Activated CD4-positive, CD25-positive, alpha-beta regulatory T cell treated with anti-CD3 and anti-CD28 coated beads, Interleukin-2, amount 50 U/mL, for 16 hours (primary cell): ENCODE data around the gene CTCFL.
"Not testable (repeated sequence)": the region's sequence is repeated elsewhere in the genome, so short reads cannot be mapped to it uniquely, and the experiment has no call there.

Experiments used
- DNase-seq: peaks from one replicate; pipeline ENCODE4 v3.0.0-alpha.2; 2020; ENCODE audit warnings: low read depth, low spot score

The CTCFL gene

DNA sequence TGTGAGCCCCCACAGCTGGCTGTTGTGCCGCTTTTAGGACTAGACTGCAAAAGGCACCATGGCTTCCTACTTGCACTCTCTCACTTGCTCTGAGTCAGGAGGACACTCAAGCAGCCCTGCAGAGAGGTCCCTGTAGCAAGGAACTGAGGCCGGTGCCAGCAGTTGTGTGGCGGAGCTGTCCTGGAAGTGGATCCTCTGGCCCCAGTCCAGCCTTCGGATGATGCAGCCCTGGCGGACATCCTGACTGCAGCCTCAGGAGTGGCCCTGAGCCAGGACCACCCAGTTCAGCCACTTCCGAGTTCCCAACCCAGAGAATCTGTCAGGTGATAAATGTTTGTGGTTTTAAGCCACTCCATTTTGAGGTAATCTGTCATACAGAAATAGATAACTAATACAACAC is 17.5 kb downstream of the CTCFL start:
- no peak for DNase-seq

DNA sequence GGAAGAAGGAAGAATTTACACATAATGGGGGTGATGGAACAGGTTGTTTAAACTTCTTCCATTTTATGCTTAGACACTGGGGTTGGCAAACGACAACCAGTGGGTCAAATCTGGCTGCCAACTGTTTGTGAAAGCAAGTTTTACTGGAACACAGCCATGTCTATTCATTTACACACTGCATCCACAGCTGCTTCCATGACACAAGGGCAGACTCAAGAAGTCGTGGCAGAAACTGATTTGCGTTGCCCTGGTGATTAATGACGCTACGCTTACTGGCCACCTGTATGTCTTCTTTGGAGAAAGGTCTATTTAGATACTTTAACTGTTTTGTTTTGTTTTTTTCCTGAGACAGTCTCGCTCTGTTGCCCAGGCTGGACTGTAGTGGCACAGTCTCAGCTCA is 19.0 kb downstream of the CTCFL start:
- DNase-seq: no peak

DNA sequence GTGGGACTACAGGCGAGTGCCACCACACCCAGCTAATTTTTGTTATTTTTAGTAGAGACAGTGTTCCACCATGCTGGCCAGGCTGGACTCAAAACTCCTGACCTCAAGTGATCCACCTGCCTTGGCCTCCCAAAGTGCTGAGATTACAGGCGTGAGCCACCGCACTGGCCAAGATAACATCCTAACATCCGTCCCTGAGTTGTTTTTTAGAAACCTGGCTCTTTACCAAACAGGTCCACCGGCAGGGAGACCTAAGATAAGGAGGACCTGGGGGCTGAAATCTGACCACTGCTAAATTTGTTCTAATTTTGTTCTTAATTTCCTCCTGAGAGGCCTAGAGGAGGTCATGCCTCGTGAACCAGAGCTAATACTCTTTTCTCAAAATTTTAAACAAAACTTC is 20.5 kb downstream of the CTCFL start:
- DNase-seq: no peak

DNA sequence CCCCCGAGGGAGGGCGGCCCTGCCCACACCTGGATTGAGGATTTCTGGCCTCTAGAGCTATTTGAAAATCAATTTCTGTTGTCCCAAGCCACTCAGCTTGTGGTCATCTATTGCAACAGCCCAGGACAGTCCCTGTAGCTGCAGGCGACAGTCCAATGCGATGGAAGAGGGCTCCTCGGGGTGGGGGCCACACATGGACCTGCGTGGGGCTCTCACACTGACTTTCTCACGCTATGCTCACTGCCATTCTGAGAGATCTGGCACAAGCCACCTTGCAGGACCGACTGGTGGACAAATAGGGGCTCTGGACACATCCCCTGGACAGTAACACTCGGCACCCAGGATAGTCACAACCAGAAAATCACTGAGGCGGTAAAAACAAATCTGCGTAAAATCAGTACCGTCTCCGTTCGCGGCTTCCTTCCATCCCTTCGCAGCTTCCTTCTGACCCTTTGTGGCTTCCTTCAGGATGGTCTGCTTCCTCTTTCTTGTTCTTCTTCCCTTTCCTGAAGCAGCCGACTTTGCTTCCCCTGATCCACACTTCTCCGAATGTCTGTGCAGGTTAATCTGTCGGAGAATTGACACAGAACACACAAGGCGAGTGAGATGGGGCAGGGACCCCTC is 21.8 kb downstream of the CTCFL start:
- no peak for DNase-seq

DNA sequence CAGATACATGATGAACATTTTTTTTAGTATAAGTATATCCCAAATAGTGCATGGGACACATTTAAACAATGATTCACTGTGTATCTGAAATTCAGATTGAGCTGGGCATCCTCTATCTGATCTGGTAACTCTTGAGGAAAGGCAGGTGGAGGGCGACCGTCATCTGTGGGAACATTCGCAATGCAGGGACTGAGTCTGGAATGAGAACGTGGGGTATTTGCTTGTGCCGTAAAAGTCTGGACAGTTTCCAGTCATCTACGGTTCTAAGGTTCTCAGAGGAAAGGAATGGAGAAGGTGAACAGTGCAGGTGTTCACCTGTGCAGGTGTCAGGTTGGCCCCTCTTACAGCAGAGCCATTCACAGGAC is 22.6 kb downstream of the CTCFL start:
- no peak for DNase-seq

DNA sequence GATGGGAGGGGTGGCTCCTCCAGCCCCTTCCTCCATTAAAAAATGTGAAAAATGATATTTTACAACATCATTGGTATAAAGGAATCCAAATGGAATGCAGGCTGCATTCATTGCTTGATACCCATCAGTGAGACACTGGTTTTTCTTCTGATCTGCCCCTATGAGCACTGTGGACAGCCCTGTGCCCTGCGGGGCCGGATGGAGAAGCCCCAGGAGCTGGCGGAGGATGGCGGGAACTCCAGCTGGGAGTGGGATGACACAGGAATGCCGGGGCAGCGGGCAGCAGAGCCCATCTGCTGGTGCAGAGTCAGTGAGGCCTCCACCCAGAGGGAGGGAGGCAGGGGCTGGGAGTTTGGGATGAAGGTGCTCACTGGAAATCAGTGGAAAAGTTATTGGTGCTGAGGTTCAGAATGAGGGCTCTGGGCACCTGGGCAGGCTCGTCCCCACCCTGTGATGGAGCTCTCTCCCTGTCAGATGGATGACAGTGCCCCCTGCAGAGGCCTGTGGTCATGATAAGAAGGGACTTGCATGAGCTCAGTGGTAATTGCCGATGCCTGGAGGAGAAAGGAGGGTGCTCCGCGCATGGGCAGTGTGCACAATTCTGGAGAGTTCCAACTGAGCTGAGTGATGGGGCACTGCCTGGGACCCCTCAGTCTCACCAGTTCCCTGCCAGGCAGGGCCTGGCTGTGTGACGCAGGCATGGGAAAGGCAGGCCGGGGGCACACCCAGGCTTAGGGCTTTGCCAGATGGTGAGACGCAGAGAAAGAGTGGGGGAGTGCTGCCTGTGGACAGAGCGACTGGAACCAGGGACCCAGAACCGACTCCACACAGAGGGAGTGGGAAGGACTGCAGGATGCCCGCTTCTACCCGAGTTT is 23.2 kb downstream of the CTCFL start:
- DNase-seq: no peak

DNA sequence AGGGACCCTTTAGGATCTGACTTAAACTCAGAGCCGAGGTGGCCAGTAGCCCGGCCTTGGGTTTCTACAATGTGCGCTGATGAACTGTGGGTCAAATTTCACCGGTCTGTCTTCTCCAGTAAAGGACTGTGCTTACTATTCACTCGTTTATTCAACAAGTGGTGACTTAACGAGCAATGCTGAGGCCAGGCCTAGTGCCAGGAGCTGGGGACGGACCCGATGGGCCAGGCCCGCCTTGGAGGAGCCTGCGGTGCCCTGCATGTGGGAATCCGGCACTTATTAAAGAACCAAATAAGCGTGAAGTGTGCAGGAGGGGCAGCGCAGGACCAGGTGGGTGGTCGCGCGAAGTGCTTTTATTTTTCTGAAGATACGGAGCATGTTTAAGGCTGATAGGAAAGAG is 24.0 kb downstream of the CTCFL start:
- no peak for DNase-seq

DNA sequence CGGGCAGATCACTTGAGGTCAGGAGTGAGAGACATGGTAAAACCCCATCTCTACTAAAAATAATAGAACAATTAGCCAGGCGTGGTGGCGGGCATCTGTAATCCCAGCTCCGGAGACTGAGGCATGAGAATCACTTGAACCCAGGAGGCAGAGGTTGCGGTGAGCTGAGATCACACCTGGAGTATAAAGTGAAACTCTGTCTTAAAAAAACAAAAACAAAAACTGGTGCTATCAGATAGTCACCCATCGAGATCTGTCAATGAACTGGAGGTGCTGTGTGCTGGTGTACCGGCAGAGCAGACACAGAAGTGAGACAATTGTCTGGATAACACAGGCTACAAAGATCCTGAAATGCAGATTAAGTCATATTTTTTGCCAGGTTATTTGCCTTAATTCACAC is 24.7 kb downstream of the CTCFL start:
- DNase-seq: no peak

DNA sequence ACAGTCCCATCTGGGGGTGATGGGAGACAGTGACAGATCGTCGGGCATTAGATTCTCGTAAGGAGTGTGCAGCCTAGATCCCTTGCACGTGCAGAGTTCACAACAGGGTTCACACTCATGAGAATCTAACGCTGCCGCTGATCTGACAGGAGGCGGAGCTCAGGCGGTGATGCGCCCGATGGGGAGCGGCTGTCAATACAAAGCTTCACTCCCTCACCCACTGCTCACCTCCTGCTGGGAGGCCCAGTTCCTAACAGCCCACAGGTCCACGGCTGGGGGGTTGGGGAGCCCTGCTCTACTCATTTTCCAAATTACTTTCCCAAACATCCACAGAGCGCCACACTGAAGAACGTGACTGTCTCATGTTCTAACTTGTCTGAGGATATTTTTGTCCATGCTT is 25.3 kb downstream of the CTCFL start:
- DNase-seq: no peak

DNA sequence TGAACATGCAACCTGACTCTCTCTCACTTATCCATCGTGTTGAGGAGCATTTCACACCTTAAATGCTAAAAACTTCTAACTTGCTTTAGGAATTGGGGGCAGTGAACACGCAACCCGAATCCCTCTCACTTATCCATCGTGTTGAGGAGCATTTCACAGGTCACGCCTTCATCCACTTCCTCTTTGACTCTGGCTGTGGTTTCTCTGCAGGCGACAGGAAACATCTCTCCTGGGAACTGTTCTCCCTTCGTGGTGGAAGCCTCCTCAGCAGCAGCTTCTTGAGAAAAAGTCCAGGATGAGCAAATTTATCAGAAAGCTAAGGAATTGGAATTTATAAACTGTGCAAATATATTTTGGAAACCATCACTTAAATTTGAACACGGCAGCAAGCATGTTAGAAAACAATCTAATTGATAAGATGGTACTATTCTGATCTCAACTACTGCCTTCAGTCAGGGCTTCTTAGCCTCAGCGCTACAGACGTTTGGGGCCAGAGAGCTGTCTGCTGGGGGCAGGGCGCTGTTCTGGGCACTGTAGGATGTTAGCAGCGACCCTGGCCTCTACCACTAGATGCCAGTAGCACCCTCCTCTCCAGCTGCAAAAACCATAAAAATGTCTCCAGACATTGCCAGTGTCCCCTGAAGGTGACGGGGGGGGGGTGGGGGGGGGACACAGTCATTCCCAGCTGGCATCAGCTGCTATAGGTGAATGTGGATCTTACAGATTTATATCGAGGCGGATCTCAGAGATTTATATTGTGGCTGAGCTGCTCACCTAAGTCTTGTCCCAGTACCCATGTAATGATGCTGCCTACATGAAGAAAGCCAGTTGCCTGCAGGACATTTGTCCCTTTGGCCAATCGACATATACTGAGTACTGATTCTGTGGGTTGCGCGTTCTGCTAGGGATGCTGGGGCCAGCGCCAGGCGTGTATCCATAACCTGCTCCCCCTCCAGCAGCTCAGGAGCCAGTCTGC is 26.2 kb downstream of the CTCFL start:
- DNase-seq: no peak

DNA sequence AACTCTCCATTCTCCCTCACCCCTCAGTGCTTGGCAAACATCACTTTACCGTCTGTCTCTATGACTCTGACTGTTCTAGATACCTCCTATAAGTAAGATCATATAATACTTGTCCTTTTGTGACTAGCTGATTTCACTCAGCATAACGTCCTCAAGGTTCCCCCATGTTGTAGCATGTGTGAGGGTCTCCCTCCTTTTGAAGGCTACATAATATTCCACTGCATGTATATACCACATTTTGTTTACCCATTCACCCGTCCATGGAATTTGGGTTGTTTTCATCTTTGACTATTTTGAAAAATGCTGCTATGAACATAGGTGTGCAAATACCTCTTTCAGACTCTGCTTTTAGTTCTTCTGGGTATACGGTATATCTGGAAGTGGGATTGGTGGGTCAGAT is 28.3 kb downstream of the CTCFL start:
- no peak for DNase-seq

DNA sequence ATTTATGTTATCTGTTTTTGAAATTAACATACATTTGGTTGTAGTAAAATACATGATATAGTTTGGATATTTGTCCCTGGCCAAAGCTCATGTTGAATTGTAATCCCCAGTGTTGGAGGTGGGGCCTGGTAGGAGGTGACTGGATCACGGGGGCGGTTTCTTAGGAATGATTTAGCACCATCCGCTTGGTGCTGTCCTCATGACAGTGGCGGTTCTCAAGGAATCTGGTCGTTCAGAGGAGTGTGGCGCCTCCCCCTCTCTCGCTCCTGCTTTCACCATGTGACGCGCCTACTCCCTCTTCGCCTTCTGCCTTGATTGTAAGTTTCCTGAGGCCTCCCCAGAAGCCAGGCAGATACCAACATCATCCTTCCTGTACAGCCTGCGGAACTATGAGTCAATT is 29.0 kb downstream of the CTCFL start:
- no peak for DNase-seq

DNA sequence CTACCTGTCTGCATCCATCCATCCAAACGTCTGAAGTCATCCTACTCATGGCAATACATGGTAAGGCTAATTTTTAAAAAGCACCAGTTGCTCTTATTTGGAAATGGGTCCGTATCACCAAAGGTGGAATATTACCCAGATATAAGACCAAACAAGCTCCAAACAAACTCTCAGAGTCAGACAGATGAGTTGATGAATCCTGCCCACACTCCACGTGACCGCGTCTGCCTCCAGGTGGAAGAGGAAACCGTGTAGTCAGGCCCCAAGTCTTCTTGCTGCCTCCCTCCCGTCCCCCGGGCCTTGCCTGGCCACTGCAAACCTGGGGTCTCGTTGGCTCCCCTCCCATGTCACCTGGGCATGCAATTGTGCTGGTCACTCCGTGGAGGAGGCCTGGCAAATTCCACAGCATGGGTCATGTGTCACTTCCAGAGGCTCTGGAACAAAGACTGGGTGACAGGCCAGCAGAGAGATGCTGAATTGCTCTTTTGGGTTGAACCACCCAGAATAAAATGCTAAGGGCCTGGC is 31.8 kb downstream of the CTCFL start:
- DNase-seq: no peak

DNA sequence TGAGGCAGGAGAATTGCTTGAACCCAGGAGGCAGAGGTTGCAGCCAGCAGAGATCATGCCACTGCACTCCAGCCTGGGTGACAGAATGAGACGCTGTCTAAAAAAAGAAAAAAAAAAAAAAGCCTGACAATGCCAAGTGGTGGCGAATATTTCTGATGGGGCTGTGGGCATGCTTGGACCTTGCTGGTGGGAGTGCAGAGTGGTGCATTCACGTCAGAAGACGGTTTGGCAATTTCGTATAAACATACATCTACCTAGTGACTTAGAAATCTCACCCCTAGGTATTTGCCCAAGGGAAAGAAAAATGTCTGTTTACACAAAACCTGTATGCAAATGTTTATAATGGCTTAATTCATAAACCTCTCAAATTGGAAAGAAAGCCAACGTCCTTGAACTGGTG is 33.6 kb downstream of the CTCFL start:
- no peak for DNase-seq

DNA sequence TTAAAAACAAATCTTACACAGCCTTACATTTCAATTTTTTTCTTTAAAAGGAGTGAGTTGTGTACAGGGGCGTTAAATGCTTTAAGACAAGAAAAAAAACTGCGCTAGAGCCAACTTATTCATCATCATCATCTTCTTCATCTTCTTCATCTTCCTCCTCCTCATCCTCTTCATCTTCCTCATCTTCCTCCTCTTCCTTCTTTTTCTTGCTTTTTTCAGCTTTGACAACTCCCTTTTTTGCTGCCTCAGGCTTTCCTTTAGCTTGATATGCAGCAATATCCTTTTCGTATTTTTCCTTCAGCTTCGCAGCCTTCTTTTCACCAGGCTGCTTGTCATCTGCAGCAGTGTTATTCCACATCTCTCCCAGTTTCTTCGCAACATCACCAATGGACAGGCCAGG is 36.7 kb downstream of the CTCFL start:
- not testable (repeated sequence) for DNase-seq

DNA sequence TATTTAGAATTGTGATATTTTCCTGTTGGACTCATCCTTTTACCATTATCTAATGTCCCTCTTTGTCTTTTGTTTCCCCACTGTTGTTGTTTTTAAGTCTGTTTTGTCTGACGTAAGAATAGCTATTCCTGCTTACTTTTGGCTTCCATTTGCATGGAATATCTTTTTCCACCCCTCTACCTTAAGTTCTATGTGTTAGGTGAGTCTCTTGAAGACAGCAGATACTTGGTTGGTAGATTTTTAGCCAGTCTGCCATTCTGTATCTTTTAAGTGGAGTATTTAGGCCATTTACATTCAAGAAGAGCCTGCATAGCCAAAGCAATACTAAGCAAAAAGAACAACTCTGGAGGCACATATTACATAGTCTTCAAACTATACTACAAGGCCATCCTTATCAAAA is 39.2 kb downstream of the CTCFL start:
- DNase-seq: no peak

DNA sequence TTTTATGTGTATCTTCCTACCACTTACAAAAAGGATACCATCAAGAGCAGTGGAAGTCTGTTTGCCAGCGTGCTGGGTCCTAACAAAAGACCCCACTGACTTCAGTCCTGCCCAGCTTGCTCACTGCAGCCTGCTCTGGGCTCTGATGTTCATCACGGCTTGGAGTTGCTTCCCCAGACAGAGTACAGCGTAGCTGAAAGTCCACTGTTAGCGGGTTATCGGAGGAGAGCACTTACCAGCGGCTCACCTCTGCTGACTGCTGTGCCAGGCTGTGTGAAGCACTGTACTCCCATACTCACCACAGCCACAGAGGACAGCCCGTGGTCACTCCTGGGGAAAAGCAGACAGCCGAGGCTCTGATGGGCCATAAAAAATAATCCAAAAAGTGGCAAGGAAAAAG is 40.2 kb downstream of the CTCFL start:
- no peak for DNase-seq

DNA sequence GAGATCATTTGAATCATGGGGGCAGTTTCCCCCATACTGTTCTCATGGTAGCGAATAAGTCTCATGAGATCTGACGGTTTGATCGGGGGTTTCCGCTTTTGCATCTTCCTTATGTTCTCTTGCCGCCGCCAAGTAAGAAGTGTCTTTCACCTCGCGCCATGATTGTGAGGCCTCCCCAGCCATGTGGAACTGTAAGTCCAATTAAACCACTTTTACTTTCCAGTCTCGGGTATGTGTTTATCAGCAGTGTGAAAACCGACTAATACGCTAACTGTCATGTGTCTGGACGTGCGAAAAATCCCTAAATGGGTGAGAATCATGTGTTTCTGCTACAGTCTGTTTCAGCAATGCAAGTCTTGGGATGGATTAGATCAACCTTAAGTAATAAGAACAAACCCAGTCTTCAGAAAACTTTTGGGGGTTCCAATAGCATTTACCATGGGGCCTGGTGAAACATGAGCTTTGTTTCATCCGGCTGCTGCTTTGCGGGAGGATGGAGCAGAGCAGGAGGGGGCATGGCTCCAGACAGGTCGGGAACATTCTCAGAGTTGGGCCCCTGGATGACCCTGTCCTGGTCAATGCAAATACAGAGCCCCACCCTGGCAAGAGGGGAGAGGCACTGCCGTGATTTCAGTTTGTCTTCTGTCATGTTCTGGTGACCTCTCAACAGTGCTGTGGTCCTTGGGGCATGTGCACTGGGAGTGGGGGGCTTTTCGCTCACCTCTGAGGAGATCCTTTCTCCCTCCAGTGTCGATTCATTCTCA is 41.5 kb downstream of the CTCFL start:
- DNase-seq: no peak

DNA sequence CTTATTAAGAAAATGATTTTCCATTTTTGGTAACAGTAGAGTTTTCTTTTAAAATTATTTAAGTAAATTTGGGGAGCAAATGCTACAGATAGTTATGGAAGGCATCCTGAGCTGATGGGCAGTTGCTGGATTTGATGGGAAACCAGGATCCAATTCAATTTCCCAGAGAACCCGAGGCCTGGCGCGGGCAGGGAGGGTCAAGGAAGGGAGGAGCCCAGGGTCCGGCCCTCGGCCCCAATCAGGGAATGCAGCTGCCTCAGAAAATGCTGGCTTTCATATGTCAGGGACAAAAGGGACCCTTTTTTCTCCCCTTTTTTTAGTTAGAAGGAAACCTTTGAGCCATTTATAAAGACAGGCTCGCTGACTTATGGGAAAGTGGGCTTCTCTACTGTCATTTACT is 42.1 kb downstream of the CTCFL start:
- no peak for DNase-seq

DNA sequence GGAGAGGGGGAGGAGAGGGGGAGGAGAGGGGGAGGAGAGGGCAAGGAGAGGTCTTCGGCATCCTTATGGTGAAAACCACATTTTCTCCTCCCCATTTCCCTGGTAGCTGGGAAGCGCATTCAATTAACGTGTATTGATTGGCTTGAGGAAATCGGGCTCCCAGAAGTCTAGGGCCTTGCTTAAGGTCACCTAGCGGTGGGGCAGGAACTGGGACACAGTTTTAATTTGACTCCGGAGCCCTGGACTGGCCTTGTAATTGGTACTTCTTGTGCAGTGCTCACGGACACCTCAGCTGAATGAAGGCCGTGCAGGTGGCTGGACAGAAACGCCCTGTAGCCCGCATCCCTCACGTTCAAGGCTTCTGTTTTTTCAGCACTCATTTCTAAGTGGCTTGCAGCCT is 42.8 kb downstream of the CTCFL start:
- no peak for DNase-seq

DNA sequence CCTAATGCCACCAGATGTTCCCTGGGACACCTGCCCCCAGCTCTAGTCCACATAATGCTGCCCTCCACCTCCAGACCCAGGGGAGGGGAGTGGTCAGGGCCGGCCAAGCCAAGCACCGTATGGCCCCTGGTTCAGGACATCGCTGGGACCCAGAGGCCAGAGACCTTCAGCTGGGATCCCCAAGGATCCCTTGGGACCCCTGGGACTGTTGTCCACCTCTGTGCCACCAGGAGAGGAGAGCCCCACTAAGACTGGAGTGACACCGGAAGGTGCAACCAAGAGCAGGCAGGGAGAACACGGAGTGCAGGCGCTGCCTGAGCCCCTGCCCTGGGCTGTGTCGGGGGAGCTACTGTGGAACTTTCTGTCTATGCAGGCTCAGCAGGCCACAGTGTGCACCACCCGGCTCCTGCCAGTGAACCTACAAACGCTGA is 43.6 kb downstream of the CTCFL start:
- no peak for DNase-seq
